Endothelial cell (in vitro differentiated cells): ENCODE measurements around the gene APOH. TPM values are rescaled to one million over a fixed set of nuclear protein-coding genes. Genes with fewer than 3 reads are reported as not detected.

ENCODE experiments used
- DNase-seq: peaks from one replicate; pipeline ENCODE4 v3.0.0; 2021; ENCODE audit warnings: low spot score
- H3K27ac Mint-ChIP-seq: one replicate; pipeline ENCODE4 v1.8.0; 2021; ENCODE audit warnings: mixed read lengths, inconsistent platforms; ENCODE audit not compliant: unreplicated experiment
- H3K27me3 Mint-ChIP-seq: one replicate; pipeline ENCODE4 v1.8.0; 2021; ENCODE audit warnings: mild to moderate bottlenecking, moderate library complexity, mixed read lengths, inconsistent platforms; ENCODE audit not compliant: unreplicated experiment
- H3K36me3 Mint-ChIP-seq: one replicate; pipeline ENCODE4 v1.8.0; 2021; ENCODE audit warnings: mild to moderate bottlenecking, low read depth, mixed read lengths, inconsistent platforms; ENCODE audit not compliant: unreplicated experiment
- H3K4me1 Mint-ChIP-seq: one replicate; pipeline ENCODE4 v1.8.0; 2021; ENCODE audit warnings: mild to moderate bottlenecking, mixed read lengths, inconsistent platforms; ENCODE audit not compliant: unreplicated experiment
- H3K4me3 Mint-ChIP-seq: one replicate; pipeline ENCODE4 v1.8.0; 2021; ENCODE audit warnings: mild to moderate bottlenecking, mixed read lengths, inconsistent platforms; ENCODE audit not compliant: unreplicated experiment
- H3K9me3 Mint-ChIP-seq: one replicate; pipeline ENCODE4 v1.8.0; 2021; ENCODE audit warnings: mixed read lengths, inconsistent platforms; ENCODE audit not compliant: unreplicated experiment
- total RNA-seq: library from RNA; stranded (reverse); fragmentation: NEBNext Ultra II Directional; extraction: Animal tissue kit (Norgen Biotek cat#: 25700); gene quantifications from one replicate; pipeline ENCODE4 v1.2.1, GENCODE V29; 2021; ENCODE audit not compliant: unreplicated experiment
- TF ChIP-seq, protein P1 (sequence below): fragments of 200-600 bp; sonication (generic); IDR thresholded peaks from one replicate; pipeline ENCODE4 v1.5.0; 2021; ENCODE audit warnings: antibody characterized with exemption; ENCODE audit not compliant: unreplicated experiment

APOH gene
- total RNA-seq, 1 donor from 2014 or later, result not detected

GRCh38 chr17:66264696-66265095 is 35.5 kb upstream of the APOH start:
- Mint-ChIP-seq H3K4me3 (no peak overlapping the region), H3K27ac (no peak overlapping the region), H3K27me3 (peaks cover 2% of the 10 kb centered on the region), H3K36me3 (no peaks in the 10 kb centered on the region), H3K4me1 (no peaks in the 10 kb centered on the region), H3K9me3 (no peaks in the 10 kb centered on the region)
- TF ChIP-seq, protein P1, sequence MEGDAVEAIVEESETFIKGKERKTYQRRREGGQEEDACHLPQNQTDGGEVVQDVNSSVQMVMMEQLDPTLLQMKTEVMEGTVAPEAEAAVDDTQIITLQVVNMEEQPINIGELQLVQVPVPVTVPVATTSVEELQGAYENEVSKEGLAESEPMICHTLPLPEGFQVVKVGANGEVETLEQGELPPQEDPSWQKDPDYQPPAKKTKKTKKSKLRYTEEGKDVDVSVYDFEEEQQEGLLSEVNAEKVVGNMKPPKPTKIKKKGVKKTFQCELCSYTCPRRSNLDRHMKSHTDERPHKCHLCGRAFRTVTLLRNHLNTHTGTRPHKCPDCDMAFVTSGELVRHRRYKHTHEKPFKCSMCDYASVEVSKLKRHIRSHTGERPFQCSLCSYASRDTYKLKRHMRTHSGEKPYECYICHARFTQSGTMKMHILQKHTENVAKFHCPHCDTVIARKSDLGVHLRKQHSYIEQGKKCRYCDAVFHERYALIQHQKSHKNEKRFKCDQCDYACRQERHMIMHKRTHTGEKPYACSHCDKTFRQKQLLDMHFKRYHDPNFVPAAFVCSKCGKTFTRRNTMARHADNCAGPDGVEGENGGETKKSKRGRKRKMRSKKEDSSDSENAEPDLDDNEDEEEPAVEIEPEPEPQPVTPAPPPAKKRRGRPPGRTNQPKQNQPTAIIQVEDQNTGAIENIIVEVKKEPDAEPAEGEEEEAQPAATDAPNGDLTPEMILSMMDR, result no peak
- DNase-seq, result no peak

- no peak overlapping the region for H3K27ac Mint-ChIP-seq
- H3K4me3 Mint-ChIP-seq, result no peak overlapping the region
- TF ChIP-seq, protein P1, result no peak
- no peaks in the 10 kb centered on the region for H3K36me3 Mint-ChIP-seq
- H3K4me1 Mint-ChIP-seq, result no peaks in the 10 kb centered on the region
- DNase-seq, result no peak
- H3K27me3 Mint-ChIP-seq, result peaks cover 2% of the 10 kb centered on the region
- no peaks in the 10 kb centered on the region for H3K9me3 Mint-ChIP-seq
Observed at GRCh38 chr17:66262767-66263166, 33.6 kb upstream of the APOH start.

GRCh38 chr17:66260688-66261087 is 31.5 kb upstream of the APOH start:
- no peaks in the 10 kb centered on the region for H3K36me3 Mint-ChIP-seq
- no peak overlapping the region for H3K4me3 Mint-ChIP-seq
- H3K27me3 Mint-ChIP-seq, result peaks cover 2% of the 10 kb centered on the region
- H3K27ac Mint-ChIP-seq, result no peak overlapping the region
- TF ChIP-seq, protein P1, result no peak
- no peaks in the 10 kb centered on the region for H3K4me1 Mint-ChIP-seq
- DNase-seq, result no peak
- H3K9me3 Mint-ChIP-seq, result no peaks in the 10 kb centered on the region

DNA sequence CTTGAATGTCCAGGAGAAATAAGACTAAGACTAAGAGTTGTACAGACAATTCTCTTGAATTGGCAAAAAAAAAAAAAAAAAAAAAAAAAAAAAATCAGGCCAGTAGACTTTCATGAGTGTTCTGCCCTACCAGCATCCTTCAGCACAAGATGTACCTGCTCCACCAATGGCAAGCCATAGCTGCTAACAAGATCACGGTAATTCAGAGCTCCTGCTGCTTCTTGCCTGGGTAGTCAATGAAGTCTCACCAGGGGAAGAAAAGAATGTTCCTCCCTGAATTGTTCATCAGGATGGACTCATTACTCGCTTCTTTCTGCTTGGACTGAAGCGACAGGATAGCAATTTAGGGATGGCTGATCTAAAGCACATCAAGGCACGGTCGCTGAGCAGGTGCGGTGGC is 31.1 kb upstream of the APOH start:
- no peaks in the 10 kb centered on the region for H3K9me3 Mint-ChIP-seq
- H3K4me3 Mint-ChIP-seq, result no peak overlapping the region
- TF ChIP-seq, protein P1, result no peak
- DNase-seq, result no peak
- H3K36me3 Mint-ChIP-seq, result no peaks in the 10 kb centered on the region
- H3K4me1 Mint-ChIP-seq, result no peaks in the 10 kb centered on the region
- no peak overlapping the region for H3K27ac Mint-ChIP-seq
- peaks cover 2% of the 10 kb centered on the region for H3K27me3 Mint-ChIP-seq

DNA sequence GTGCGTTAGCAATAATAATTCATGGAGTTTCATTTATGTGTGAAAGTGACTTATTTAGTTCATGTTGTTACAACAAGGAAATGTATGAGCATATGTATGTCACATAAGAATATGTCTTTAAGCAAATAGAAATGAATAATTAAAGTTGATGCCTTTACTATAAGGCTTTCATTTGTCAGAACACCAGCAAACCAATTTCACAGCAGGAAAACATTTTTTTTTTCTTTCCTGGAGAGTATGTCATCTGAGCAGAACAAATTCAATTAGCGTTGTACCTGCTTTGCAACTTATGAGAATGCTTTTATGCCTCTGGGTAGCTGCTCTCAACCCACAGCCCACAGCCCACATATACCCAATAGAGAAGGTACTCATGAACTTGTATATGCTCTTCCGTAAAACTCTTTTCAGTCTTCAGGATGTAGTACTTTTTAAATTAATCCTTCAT is 26.3 kb upstream of the APOH start:
- Mint-ChIP-seq H3K4me1 (no peaks in the 10 kb centered on the region), H3K36me3 (no peaks in the 10 kb centered on the region), H3K27ac (no peak overlapping the region), H3K9me3 (no peaks in the 10 kb centered on the region), H3K4me3 (no peak overlapping the region), H3K27me3 (no peaks in the 10 kb centered on the region)
- TF ChIP-seq, protein P1, result no peak
- no peak for DNase-seq
